ENCODE data around the gene RPL6.

GRCh38 chr12:112368856-112369255 lies 40.5 kb downstream of the RPL6 start:
- TF ChIP-seq CTCF (IDR thresholded peaks at IDR 0.05) = no peak
- no peak for TF ChIP-seq POLR2A (IDR thresholded peaks at IDR 0.05)
